GM19035 (cell line): ENCODE measurements around the gene CTRL.
"Not testable (repeated sequence)": the region's sequence is repeated elsewhere in the genome, so short reads cannot be mapped to it uniquely, and the experiment has no call there.

Experiments
- ATAC-seq: cut with Tn5 transposase; IDR thresholded peaks from one replicate; pipeline ENCODE4 v1.9.1; 2021; ENCODE audit not compliant: unreplicated experiment

Gene CTRL

GRCh38 chr16:67942510-67943255, 11.0 kb upstream of the CTRL start:
- ATAC-seq, result no peak

- no peak for ATAC-seq
Observed at GRCh38 chr16:67942200-67942509, 10.5 kb upstream of the CTRL start.

- no peak for ATAC-seq
Observed at GRCh38 chr16:67941469-67942199, 10.0 kb upstream of the CTRL start.

- no peak for ATAC-seq
Observed at GRCh38 chr16:67940446-67941089, 8.9 kb upstream of the CTRL start.

DNA sequence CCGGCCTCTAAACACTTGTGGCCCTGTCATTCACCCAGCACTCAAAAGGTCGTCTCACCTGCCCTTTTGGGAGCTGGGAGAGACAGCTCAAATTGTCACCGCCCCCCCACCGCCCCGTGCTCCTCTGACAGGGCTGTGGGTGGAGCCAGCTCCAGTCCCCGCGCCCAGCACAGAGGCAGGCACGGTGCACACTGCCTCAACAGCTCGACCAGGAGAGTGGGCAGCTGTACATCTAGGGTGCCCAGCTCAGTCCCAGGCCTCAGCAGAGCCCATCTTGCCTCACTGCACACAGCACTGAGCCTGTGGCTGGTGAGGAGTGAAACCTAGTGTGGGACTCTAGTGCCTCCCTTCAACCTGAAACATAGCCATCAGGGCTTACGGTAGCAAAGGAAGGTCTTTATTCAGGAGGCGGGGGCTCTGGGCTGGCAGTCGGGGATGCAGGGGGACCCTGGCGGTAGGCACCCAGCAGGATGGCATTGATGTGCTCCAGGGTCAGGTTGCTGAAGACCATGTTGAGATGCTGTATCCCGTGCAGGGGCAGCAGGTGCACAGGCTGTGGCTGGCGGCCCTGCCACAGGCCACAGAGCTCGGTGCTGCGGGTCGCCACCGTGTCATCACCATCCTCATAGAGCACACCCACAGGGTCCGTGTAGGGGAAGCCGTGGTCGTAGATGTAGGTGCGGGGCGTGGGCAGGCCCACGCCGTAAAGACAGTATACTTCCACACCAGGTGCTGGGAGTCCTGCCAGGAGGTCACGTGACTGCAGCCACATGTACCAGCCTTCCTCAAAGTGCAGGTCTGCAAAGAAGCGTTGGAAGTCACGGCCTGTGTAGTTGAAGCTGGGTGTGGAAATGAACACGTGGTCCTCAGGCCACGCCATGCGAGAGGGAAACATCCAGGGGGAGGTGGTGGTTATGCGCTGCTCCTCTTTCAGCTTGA, 8.1 kb upstream of the CTRL start:
- ATAC-seq, result no peak

GRCh38 chr16:67937713-67938112, 6.1 kb upstream of the CTRL start:
- ATAC-seq, result not testable (repeated sequence)

DNA sequence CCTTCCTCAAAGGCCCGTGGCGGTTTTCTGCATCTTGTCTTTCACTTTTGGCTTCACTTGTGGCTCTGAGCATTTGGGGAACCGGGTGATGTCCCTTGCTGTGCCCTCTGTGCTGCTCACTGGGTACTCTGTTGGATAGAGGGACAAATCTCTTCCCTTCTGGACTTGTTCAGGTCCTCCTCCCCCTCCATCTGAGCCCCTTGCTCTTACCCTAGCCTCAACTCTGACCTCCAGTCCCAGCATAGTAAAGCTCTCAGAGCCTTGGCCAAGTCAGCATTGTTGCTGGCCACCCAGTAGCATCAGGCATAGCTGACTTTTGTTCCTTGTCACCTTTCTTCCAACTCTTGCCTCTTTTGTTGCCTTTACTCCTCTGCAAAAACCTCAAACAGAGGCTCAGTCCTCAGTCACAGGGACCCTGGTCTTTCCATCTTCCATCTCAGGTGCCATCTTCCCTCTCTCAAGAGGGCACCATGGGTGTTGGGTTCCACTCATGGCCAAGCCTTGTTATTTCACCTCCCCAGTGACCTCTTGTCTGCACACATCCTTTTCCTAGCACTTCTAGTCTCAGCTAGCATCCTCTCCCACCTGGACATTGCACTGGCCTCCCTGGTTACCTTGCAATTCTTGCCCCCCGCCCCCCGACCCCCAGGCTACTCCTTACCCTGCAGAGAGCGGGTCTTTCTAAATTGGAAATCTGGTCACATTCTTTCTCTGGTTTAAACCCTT, 5.4 kb upstream of the CTRL start:
- ATAC-seq, result peak; percentile 53

- ATAC-seq, result peak; percentile 3
Observed at GRCh38 chr16:67936124-67936879, 4.6 kb upstream of the CTRL start, which contains the start of gene PSMB10. Gene PSMB10 (minus strand): TSS chr16:67936850. CDS start chr16:67936749, 101 bp downstream.

- ATAC-seq, result peak; percentile 88
Observed at GRCh38 chr16:67935402-67936123, 3.9 kb upstream of the CTRL start.

DNA sequence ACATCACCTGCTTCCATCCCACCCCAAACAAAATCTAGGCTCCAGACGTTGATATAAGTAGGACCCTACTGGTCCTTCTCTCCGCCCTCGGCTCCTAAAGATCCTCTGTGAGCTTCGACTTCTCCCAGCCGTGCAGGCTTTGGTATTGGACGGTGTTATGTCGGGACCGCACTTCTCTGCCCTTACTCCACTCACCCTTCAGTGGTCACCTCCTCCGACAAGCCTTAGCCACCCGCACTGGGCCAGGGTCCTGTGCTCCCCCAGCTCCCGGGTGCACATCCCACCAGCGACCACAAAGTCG, 3.4 kb upstream of the CTRL start:
- no peak for ATAC-seq

GRCh38 chr16:67934306-67935100, 2.8 kb upstream of the CTRL start:
- no peak for ATAC-seq

DNA sequence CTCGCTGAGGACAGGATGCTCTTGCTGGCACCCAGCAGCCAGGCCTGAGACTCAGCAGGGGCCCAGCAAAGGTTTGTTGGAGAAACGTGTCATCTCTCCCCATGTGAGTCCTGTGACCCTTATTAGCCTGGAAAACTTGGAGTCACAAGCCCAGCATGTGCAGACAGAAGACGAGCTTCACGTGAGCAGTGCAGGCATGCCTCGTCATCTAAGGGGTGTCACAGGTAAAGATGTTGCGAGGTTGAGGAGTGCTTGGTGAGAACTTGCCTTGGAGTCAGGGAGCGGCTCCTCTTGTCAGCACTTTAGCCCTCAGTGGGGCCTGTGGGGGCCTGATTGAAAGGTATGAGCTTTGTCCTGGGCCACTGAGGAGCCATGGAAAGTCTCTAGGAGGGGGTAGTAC, 2.1 kb upstream of the CTRL start:
- no peak for ATAC-seq

DNA sequence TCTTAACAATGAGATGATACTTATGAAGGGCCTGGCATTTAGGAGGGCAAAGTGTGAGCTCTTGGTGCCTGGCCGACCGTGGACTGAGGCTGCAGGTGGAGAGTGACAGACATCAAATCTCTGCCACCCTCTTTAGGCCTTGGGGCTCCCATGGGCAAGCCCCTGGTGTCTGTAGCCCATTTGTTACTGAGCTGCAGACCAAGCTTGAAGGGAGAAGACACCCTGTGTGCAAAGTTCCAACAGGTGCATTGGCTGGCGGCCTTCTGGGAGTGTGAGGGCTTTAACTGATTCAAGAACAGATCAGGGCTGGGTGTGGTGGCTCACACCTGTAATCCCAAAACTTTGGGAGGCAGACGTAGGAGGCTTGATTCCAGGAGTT, 789 bp upstream of the CTRL start:
- no peak for ATAC-seq

DNA sequence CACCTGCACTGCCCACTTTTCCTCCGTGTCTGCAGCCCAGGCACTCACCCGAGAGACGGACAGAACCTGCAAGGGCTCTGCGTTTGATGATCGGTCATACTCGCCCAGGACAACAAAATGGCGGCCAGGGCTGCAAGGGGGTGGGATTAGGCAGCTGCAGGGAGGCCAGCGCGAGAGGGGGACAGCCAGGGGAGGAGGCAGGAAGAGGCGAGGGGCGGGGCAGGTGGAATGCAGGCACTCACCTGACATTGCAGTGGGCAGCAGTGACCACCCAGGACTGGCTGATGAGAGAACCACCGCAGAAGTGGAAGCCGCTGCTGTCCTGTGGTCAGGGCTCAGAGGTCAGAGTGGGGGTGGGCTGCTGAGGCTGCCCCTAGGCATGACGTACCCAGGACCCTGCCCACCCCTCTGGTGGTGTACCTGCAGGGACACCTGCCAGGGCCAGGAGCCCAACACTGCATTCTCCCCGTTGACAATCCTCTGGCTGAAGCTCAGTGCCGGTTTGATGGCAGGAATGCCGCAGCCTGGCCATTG, 917 bp downstream of the CTRL start:
- no peak for ATAC-seq

GRCh38 chr16:67930191-67930590, 1.5 kb downstream of the CTRL start:
- no peak for ATAC-seq

DNA sequence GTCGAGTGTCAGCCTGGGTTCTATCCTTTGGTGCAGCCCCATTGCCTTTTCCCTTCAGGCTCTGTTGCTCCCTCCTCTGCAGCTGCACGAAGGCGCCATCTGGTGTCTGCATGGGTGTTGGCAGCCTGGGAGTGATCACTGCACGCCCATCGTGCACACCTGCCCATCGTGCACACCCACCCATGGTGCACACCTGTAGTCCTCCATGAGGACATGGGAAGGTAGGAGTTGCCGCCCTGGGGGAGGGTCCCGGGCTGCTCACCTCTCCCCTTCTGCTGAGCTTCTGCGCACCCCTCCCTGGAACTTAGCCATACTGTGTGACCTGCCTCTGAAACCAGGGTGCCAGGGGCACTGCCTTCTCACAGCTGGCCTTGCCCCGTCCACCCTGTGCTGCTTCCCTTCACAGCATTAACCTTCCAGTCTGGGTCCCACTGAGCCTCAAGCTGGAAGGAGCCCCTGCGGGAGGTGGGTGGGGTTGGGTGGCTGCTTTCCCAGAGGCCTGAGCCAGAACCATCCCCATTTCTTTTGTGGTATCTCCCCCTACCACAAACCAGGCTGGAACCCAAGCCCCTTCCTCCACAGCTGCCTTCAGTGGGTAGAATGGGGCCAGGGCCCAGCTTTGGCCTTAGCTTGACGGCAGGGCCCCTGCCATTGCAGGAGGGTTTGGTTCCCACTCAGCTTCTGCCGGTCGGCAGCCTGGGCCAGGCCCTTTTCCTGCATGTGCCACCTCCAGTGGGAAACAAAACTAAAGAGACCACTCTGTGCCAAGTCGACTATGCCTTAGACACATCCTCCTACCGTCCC, 2.9 kb downstream of the CTRL start:
- ATAC-seq, result no peak

GRCh38 chr16:67928147-67928546, 3.5 kb downstream of the CTRL start:
- ATAC-seq, result no peak
